Mucosa of stomach (tissue), 1 donor: ENCODE results near the gene BMP2K.
"Not testable (repeated sequence)": the region's sequence is repeated elsewhere in the genome, so short reads cannot be mapped to it uniquely, and the experiment has no call there.

Experiments
- H3K27me3 ChIP-seq: one replicate; pipeline ENCODE4 v1.7.0; 2013; ENCODE audit warnings: mild to moderate bottlenecking, low read length; ENCODE audit not compliant: control insufficient read depth, insufficient read depth
- H3K36me3 ChIP-seq: one replicate; pipeline ENCODE4 v1.7.0; 2013; ENCODE audit warnings: low read length; ENCODE audit not compliant: control insufficient read depth, insufficient read depth
- H3K4me1 ChIP-seq: one replicate; pipeline ENCODE4 v1.7.0; 2013; ENCODE audit warnings: mild to moderate bottlenecking, low read length; ENCODE audit not compliant: control insufficient read depth, insufficient read depth
- H3K4me3 ChIP-seq: one replicate; pipeline ENCODE4 v1.7.0; 2013; ENCODE audit warnings: low read length
- H3K9ac ChIP-seq: one replicate; pipeline ENCODE4 v1.7.0; 2013; ENCODE audit warnings: mild to moderate bottlenecking, low read length, moderate library complexity
- H3K9me3 ChIP-seq: one replicate; pipeline ENCODE4 v1.7.0; 2013; ENCODE audit warnings: mild to moderate bottlenecking, low read length, moderate library complexity; ENCODE audit not compliant: control insufficient read depth
- donor health status: Pancreatic carcinoma.

BMP2K gene

DNA sequence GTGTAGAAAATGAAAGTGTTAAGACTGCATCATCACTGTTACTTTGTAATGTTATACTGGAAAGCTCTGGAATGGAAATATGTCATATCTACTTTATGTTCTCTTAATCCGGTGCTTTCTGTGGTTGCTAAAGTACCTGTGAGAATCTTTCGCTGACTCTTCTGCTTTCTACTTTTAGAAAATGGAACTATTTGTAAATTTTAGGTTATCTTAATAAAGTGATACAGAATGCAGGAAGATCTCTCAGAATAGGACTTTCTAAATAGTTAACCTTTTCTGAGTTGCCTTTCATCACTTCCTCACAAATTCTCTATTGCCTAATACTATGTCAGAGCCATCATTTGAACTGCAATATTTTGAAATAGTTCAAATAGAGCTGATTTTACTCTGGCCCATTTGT, 69.3 kb downstream of the BMP2K start:
- Histone ChIP-seq H3K27me3 (no peaks in the 10 kb centered on the region), H3K9me3 (no peaks in the 10 kb centered on the region), H3K4me3 (no peak overlapping the region), H3K4me1 (no peaks in the 10 kb centered on the region), H3K9ac (no peak overlapping the region), H3K36me3 (no peaks in the 10 kb centered on the region)

DNA sequence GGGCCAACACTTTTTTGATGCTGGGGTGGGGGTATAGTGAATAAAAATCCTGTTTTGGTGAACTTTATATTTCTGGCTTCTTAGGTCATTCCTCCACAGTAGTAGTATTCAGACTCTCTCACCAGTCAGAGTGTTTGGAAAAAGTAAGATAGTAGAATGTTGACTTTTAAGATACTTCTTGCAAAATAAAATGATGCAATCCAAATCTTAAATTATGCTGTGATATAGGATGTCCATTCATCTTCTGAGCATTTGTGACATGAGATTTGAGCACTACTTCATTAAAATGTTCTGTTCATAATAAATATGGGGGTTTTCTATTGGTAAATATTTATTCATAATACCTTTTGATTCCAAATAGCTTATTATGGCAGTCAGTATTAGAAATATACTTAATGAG, 70.1 kb downstream of the BMP2K start:
- H3K4me1 ChIP-seq, result no peaks in the 10 kb centered on the region
- no peaks in the 10 kb centered on the region for H3K36me3 ChIP-seq
- no peaks in the 10 kb centered on the region for H3K9me3 ChIP-seq
- no peak overlapping the region for H3K9ac ChIP-seq
- H3K27me3 ChIP-seq, result no peaks in the 10 kb centered on the region
- no peak overlapping the region for H3K4me3 ChIP-seq

DNA sequence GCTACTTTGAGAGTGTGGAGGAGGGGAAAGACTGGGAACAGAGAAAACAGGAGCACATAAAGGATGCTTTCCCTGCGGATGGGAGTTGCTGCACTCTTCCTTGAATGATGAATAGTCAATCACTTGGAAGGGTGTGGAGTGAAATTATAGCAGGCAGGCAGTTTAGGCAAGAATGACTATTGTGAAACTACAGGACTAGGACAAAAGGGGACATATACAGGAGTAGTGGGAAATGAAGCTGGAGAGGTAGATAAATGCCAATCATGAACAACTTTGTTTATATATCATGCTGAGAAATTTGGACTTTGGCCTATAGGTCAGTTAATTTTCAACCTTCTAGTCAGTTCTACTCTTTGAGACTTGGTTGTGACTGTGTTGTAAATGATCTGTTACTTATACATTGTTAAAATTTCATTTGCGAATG, 86.2 kb downstream of the BMP2K start:
- Histone ChIP-seq H3K36me3 (no peaks in the 10 kb centered on the region), H3K9ac (no peak overlapping the region), H3K27me3 (no peaks in the 10 kb centered on the region), H3K9me3 (no peaks in the 10 kb centered on the region), H3K4me3 (no peak overlapping the region), H3K4me1 (no peaks in the 10 kb centered on the region)

DNA sequence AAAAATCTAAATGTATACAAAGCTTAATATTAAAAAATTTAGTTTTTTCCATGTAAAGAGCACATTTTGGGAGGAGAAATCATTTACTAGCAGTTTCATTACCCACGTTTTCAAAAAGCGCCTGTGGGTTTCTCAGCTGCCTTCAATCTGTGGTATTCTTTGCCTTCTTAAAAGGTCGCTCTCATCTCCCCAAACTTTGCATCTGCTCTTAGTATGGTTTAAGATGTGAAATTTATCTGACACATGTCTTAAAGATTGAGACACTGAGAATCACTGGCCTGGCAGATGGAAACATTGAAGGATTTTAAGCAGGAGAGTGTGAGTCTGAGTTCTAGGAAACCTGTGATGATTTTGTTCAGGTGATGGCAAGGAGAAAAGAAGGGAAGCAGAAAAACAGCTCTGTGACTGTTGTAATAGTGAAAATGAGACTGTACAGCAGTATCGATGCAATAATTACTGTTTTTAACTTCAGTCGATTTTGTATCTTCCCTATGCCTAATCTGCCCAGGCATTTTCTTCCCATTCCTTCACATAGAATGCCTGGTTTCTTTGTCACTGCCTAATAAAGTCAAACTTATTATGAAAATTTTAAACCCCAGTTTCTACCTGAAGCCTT, 87.2 kb downstream of the BMP2K start:
- H3K36me3 ChIP-seq, result no peaks in the 10 kb centered on the region

DNA sequence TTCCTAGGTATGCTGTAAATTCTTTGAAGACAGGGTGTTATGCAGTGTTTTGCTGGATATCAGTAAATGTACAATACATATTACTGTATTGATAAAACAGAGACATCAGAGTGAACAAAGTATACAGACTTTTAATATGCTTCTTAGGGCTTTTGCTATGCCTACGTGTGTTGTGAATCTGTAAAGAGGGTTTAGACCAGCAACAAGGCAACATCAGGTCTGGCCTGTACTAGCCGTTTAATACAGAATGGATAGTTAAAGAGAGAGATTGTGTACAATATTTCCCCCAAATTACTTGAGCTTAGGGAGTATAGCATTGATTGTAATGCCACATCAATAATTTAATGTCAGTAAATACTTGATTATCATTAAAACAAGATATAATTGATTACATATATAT, 87.8 kb downstream of the BMP2K start:
- no peaks in the 10 kb centered on the region for H3K36me3 ChIP-seq

More for the DNA sequence above, 87.2 kb downstream of the BMP2K start:
- Histone ChIP-seq H3K9ac (no peak overlapping the region), H3K4me1 (no peaks in the 10 kb centered on the region), H3K27me3 (no peaks in the 10 kb centered on the region), H3K4me3 (no peak overlapping the region), H3K9me3 (no peaks in the 10 kb centered on the region)

DNA sequence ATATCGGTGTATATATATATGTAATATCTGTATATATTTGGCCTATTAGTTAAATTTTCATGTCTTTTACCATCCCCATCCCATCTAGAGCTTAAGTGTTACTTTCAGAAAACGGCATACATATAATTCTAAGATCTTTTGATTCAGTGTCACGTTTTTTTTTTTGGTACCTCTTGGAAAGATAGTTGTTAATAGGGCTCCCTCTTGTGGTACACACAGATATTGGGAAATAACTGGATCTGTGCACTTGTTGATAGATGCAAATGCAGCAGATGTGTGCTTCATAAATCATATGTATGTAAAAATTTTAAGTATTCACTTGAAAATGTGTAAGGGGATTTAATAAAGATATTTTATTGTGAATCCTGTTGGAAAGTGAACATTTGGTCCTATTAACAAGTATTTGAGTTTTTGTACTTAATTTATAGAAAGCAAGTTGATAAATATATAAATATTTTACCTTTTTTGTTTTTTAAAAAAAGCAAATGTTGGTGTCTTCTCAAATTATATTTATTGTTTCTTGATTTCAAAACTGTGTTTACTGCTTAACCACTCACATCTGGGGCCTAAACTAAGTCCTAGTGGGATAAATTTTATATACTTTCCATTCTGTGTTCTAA, 88.4 kb downstream of the BMP2K start:
- no peaks in the 10 kb centered on the region for H3K36me3 ChIP-seq
- no peaks in the 10 kb centered on the region for H3K4me1 ChIP-seq
- no peak overlapping the region for H3K4me3 ChIP-seq
- no peaks in the 10 kb centered on the region for H3K9me3 ChIP-seq
- H3K9ac ChIP-seq, result no peak overlapping the region
- no peaks in the 10 kb centered on the region for H3K27me3 ChIP-seq

More for the DNA sequence above, 87.8 kb downstream of the BMP2K start:
- H3K4me1 ChIP-seq, result no peaks in the 10 kb centered on the region
- H3K4me3 ChIP-seq, result no peak overlapping the region
- H3K27me3 ChIP-seq, result no peaks in the 10 kb centered on the region
- H3K9me3 ChIP-seq, result no peaks in the 10 kb centered on the region
- no peak overlapping the region for H3K9ac ChIP-seq

DNA sequence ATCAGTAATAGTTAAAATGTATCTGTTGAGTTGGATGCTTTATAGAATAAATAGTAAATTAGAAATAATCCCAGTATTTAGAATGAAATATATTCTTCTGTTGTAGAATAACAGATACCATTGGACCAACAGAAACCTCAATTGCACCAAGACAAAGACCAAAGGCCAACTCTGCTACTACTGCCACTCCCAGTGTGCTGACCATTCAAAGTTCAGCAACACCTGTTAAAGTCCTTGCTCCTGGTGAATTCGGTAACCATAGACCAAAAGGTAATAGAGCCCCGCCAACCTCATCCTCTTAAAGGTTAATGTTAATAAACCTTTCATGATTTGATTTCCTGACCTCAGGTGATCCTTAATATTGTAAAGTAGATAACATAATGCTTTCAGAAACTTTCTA, 89.3 kb downstream of the BMP2K start:
- Histone ChIP-seq H3K9ac (no peak overlapping the region), H3K9me3 (no peaks in the 10 kb centered on the region), H3K27me3 (no peaks in the 10 kb centered on the region), H3K36me3 (no peaks in the 10 kb centered on the region), H3K4me3 (no peak overlapping the region), H3K4me1 (no peaks in the 10 kb centered on the region)

DNA sequence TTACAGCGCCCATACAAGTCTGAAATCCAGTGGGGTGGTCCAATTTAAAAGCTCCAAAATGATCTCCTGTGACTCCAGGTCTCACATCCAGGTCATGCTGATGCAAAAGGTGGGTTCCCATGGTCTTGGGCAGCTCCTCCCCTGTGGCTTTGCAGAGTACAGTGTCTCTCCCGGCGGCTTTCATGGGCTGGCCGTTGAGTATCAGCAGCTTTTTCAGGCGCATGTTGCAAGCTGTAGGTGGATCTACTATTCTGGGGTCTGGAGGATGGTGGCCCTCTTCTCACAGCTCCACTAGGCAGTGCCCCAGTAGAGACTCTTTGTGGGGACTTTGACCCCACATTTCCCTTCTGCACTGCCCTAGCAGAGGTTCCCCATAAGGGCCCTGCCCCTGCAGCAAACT, 92.6 kb downstream of the BMP2K start:
- not testable (repeated sequence) for H3K9ac ChIP-seq, H3K4me3 ChIP-seq, H3K9me3 ChIP-seq, H3K27me3 ChIP-seq, H3K36me3 ChIP-seq, H3K4me1 ChIP-seq

DNA sequence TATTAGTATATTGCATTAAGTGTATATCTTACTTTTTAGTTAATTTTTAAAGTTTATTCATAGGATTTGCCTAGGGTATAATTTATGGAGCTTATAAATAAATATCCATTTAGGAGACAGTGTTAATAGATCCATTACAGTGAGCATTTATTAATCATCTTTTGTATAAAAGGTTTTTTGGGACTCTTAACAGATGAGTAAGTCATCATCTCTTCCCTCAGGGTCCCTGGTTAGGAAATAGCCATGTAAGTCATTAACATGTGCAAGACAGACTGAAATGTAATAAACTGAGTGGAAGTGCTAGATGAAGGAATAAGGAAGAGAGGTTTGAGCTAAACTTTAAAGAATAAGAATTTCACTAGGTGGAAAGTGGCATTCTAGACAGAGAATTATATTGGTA, 93.9 kb downstream of the BMP2K start:
- Histone ChIP-seq H3K9me3 (no peaks in the 10 kb centered on the region), H3K4me3 (no peak overlapping the region), H3K36me3 (no peaks in the 10 kb centered on the region), H3K9ac (no peak overlapping the region), H3K27me3 (no peaks in the 10 kb centered on the region), H3K4me1 (no peaks in the 10 kb centered on the region)

DNA sequence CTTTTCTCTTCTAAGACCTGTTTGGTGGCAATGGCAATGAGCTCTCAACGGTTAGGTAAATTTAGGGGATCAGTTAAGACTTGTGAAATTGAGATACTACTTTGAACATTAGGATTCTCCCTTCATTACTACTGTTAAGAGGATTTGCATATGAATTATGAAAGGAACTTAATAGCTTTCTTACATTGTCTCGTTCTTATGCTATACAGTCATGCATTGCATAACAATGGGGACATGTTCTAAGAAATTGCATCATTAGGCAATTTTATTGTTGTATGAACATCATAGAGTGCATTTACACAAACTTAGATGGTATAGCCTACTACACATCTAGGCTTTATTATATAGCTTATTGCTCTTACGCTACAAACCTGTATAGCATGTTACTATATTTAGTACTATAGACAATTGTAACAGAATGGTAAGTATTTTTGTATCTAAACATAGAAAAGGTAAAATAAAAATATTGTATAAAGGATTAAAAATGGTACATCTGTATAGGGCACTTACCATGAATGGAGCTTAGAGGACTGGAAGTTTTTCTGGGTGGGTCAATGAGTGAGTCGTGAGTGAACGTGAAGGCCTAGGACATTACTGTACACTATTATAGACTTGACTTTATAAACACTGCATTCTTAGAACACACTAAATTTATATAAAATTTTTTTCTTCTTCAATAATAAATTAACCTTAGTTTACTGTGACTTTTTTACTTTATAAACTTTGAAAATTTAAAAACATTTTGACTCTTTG, 100.6 kb downstream of the BMP2K start:
- Histone ChIP-seq H3K4me1 (no peaks in the 10 kb centered on the region), H3K4me3 (no peak overlapping the region), H3K9ac (no peak overlapping the region), H3K36me3 (no peaks in the 10 kb centered on the region), H3K9me3 (no peaks in the 10 kb centered on the region), H3K27me3 (no peaks in the 10 kb centered on the region)

DNA sequence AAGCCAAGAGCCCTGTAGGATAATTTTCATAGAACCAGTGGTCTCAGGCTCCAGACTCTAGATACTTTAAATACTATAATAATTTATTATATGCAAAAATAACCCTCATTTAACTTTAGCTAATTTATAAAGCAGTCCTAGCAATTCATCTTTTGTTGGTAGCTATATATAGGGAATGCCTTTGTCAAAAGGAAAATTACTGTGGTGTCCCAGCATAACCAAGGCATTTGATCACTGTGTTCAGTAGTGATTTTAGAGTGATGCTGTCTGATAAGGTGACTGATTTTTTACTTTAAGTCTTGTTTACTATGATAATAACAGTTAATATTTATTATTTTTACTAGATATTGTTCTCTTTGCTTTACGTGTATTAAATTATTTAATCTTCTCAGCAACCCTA, 101.9 kb downstream of the BMP2K start:
- H3K27me3 ChIP-seq, result no peaks in the 10 kb centered on the region
- H3K4me3 ChIP-seq, result no peak overlapping the region
- no peak overlapping the region for H3K9ac ChIP-seq
- no peaks in the 10 kb centered on the region for H3K9me3 ChIP-seq
- H3K36me3 ChIP-seq, result no peaks in the 10 kb centered on the region
- H3K4me1 ChIP-seq, result no peaks in the 10 kb centered on the region

DNA sequence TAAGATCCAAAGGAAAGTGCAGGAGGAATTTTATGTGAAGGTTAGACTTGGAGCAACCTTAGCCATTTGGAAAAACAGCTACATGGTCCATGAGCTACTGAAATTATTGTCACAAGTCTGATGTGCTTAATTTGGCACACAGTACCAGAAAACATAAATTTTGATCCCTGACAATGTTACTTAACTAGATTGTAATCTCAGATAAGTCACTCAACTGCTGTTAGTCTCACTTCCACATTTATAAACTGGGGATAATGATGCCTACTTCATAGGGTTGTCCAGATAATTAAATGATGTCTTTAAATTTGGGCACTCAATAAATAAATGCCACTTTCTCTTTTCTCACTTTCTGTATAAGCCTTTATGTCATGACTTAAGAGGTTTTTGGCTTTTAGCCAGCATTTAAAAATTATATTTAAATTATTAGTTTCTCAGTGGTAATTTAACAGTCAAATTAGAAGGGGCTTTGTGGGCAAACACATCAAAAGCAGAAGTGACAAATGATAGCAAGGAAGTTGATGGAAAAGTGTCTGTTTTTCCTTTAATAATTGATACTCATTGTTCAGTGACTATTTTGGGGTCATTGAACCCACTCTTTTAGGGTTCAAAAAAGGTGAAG, 104.8 kb downstream of the BMP2K start:
- Histone ChIP-seq H3K27me3 (no peaks in the 10 kb centered on the region), H3K9me3 (no peaks in the 10 kb centered on the region), H3K4me1 (no peaks in the 10 kb centered on the region), H3K9ac (no peak overlapping the region), H3K36me3 (no peaks in the 10 kb centered on the region), H3K4me3 (no peak overlapping the region)
